HG03280 (cell line): ENCODE results near the gene KCNAB1.
A peak's percentile ranks its signal among the peaks of the same experiment; 100 is the strongest.

Experiments used
- ATAC-seq: cut with Tn5 transposase; IDR thresholded peaks from one replicate; pipeline ENCODE4 v1.9.1; 2021; ENCODE audit warnings: mild to moderate bottlenecking, moderate library complexity; ENCODE audit not compliant: unreplicated experiment

KCNAB1 gene

GRCh38 chr3:156480949-156481348 is 360.6 kb downstream of the KCNAB1 start:
- ATAC-seq: no peak

DNA sequence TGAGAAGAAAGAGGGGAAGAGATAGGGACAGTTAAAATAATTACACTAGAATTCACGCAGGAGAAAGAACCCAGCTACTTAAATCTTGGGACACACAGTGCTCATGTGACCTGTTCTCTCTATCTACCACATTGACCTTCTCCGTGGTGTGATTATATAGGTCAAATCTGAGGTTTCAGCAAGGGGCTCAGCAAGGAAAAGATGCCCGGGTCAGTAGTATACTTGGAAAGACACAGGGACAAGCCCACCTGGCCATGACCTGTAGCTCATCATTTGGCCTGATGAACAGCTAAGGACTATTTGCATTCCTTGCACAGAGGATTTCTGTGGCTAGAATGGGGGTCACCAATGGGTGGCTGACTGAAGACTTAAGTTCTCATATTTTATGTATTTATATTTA is 362.6 kb downstream of the KCNAB1 start:
- no peak for ATAC-seq

GRCh38 chr3:156483426-156483825 is 363.0 kb downstream of the KCNAB1 start:
- ATAC-seq: peak; percentile 87

- ATAC-seq: peak; percentile 85
These were observed 363.8 kb downstream of the KCNAB1 start for GRCh38 chr3:156483961-156484787.

- no peak for ATAC-seq
These were observed 368.4 kb downstream of the KCNAB1 start for GRCh38 chr3:156488767-156489166.

GRCh38 chr3:156489462-156489911 is 369.1 kb downstream of the KCNAB1 start:
- ATAC-seq: no peak

DNA sequence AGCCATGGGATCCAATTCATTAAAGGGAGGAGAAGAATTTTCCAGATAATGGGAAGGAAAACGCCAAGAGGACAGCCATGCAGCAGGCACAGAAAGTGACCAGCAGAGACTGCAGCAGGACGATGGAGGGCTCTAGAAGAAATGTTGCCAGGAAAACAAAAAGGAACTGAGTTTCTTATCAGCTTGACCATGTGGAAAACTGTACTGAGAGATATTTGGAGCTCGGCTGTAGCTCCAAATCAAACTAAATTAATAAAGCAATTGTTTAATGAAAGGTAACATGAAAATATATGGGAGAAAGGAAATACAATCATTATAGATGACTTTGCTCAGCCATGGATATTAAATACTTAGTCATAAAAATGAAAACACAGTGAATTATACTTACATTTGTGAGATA is 370.8 kb downstream of the KCNAB1 start:
- ATAC-seq: no peak

GRCh38 chr3:156492801-156493261 is 372.5 kb downstream of the KCNAB1 start:
- no peak for ATAC-seq

- no peak for ATAC-seq
These were observed 373.5 kb downstream of the KCNAB1 start for GRCh38 chr3:156493887-156494286.

GRCh38 chr3:156495816-156496215 is 375.4 kb downstream of the KCNAB1 start:
- ATAC-seq: no peak

- no peak for ATAC-seq
These were observed 376.9 kb downstream of the KCNAB1 start for GRCh38 chr3:156497326-156497725.

- ATAC-seq: no peak
These were observed 377.9 kb downstream of the KCNAB1 start for GRCh38 chr3:156498307-156498706.

GRCh38 chr3:156507285-156507684 is 386.9 kb downstream of the KCNAB1 start:
- ATAC-seq: no peak

- ATAC-seq: peak; percentile 82
These were observed 389.1 kb downstream of the KCNAB1 start for GRCh38 chr3:156509189-156510174.

DNA sequence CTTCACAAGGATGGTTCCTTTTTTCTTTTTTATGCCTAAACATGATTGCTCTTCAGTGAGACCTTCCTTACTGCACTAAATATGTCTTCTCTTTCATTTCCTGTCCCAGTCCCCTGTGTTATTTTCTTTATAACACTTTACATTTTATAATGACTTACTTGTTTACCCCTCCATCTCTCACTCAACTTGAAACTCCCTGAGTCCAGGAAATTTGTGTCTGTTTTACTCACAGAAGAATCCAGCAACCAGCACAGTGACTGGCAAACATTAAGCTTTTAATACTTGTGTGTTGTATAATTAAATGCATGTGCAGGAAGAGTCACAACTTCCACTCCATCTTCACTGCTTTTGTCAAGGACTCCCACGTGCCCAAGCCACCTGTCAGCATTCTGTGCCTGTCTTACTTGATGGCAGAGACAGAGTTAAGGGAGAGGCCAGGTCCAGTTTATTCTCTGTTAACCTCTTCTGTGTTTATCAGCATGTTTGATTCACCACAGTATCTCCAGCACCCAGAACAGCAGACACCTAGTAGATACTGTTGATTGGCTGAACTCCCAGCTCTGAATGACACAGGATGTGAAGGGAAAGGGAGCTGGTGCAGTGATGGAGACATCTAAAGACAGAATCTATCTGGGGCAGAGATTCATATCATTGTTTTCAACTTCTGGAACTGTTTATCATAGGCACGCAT is 391.8 kb downstream of the KCNAB1 start:
- ATAC-seq: no peak

- ATAC-seq: no peak
These were observed 393.2 kb downstream of the KCNAB1 start for GRCh38 chr3:156513619-156514018.

GRCh38 chr3:156516284-156516683 is 395.9 kb downstream of the KCNAB1 start:
- no peak for ATAC-seq

DNA sequence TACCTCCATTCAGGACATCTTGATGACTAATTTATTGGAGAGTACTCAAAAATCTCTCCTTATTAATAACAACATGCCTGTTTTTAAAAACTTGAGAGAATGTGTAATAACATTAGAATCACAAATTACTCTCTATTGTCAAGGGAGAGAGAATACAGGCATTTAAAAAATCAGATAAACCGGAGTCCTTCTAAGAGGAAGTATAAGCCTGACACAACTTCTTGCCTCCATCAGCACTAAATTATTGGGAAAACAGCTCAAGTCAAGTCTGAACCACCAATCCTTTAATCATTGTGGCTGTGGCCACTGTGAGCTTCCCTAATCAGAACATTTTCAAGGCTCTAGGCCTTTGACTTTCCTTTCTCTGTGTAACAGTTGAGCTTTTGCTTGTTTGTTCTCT is 396.6 kb downstream of the KCNAB1 start:
- ATAC-seq: no peak

GRCh38 chr3:156518726-156519125 is 398.3 kb downstream of the KCNAB1 start:
- ATAC-seq: no peak

GRCh38 chr3:156519758-156520162 is 399.4 kb downstream of the KCNAB1 start:
- ATAC-seq: peak; percentile 60

DNA sequence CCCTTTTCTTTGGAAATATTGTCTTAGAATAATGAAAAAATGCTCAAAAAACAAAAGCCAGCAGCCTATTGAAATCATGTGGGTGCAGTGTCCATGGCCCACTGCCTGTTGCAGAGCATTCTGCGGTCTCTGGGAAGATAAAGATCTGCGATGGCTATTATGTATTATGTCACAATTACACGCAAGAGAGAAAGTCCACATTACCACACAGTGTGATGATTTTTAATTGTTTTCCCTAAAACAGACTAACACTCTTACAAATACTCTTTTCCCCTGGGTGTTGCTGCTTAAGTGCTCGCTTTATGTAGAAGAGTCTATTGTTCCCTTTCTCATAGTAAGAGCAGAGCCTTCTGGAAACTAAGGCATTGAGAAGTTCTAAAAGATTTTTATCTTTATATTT is 402.3 kb downstream of the KCNAB1 start:
- ATAC-seq: no peak
